Sigmoid colon (tissue), 7 donors: Measurements from ENCODE around the gene NOL4L. TPM values are rescaled to one million over a fixed set of nuclear protein-coding genes. Genes with fewer than 3 reads are reported as not detected.

Experiments used
- DNase-seq: peaks from one replicate; pipeline ENCODE4 v3.0.0-alpha.2; 2019
- H3K27ac ChIP-seq, 4 donors: fragments of 200-600 bp; sonication (generic); one replicate each; pipeline ENCODE4 v1.5.1; 2016 to 2019; ENCODE audit warnings: mild to moderate bottlenecking in 1 of 4
- H3K27me3 ChIP-seq, 3 donors: fragments of 200-600 bp; sonication (generic); one replicate each; pipeline ENCODE4 v1.5.1; 2019; ENCODE audit warnings: mild to moderate bottlenecking in 1 of 3
- H3K36me3 ChIP-seq, 4 donors: fragments of 200-600 bp; sonication (generic); one replicate each; pipeline ENCODE4 v1.5.1; 2016 to 2019
- H3K4me1 ChIP-seq, 4 donors: fragments of 200-600 bp; sonication (generic); one replicate each; pipeline ENCODE4 v1.5.1; 2017 to 2019
- H3K4me3 ChIP-seq, 4 donors: fragments of 200-600 bp; sonication (generic); one replicate each; pipeline ENCODE4 v1.5.1; 2017 to 2019; ENCODE audit warnings: mild to moderate bottlenecking in 2 of 4, moderate library complexity in 1 of 4
- H3K9me3 ChIP-seq, 4 donors: fragments of 200-600 bp in 3 of 4; sonication (generic) in 3 of 4; one replicate each; pipeline versions ENCODE4 v1.5.1 to v1.6.1; 2013 to 2019
- CTCF ChIP-seq, 4 experiments: fragments of 450-650 bp in 3 of 4; fragments of 200-600 bp in 1 of 4; IDR thresholded peaks; one replicate each; pipeline ENCODE4 v1.5.1; 2016 to 2019; ENCODE audit warnings: antibody characterized with exemption in 4 of 4, mild to moderate bottlenecking in 3 of 4, moderate library complexity in 2 of 4
- EP300 ChIP-seq, 4 donors: sonication (generic); formaldehyde crosslinking; IDR thresholded peaks; one replicate each; pipeline ENCODE4 v1.6.1; 2017; ENCODE audit warnings: antibody characterized with exemption in 4 of 4
- POLR2A ChIP-seq, 2 donors: fragments of 450-650 bp; IDR thresholded peaks; one replicate each; pipeline ENCODE4 v1.6.1; 2016; ENCODE audit warnings: antibody characterized with exemption in 2 of 2, mild to moderate bottlenecking in 2 of 2, moderate library complexity in 2 of 2
- POLR2AphosphoS5 ChIP-seq, 4 donors: sonication (generic); formaldehyde crosslinking; IDR thresholded peaks; one replicate each; pipeline ENCODE4 v1.6.1; 2017; ENCODE audit warnings: antibody characterized with exemption in 4 of 4
- WGBS, 2 donors: extraction: QIAGEN DNeasy Blood & Tissue Kit; methylation state at CpG; one replicate each; pipeline ENCODE4 v1.1.7; 2013; 5-methylcytosine and 5-hydroxymethylcytosine counted together
- intact Hi-C: fragments of 100-400 bp; cut with DNase I; formaldehyde crosslinking; loops from one replicate; pipeline ENCODE4 v1.15.1; 2023
- polyA plus RNA-seq, 3 donors: library from polyadenylated mRNA; stranded (reverse); fragments of 200-250 nt; gene quantifications; one replicate each; pipeline ENCODE4 v1.2.3, GENCODE V29; 2013
- total RNA-seq, 4 donors: library from RNA; depleted of rRNA; stranded (reverse); fragments of >200 nt; gene quantifications; one replicate each; pipeline ENCODE4 v1.1.0, GENCODE V29; 2016
- donor health status: healthy with polysubstance abuse.
- donor health status: Bipolar disorder and iron deficiency.
- donor health status: healthy.

The NOL4L gene
- total and polyA plus RNA-seq, 7 donors = 9.2 to 34.7 (median 16.8) TPM

GRCh38 chr20:32483351-32484224, 101.5 kb downstream of the NOL4L start:
- Histone ChIP-seq H3K4me3 (peak overlapping the region; percentile 74 to 97 (median 96)), H3K36me3 (no peaks in the 10 kb centered on the region), H3K4me1 (peaks cover 0 to 55% (median 44%) of the 10 kb centered on the region in 4 donors), H3K27ac (peak overlapping the region; percentile 85 to 97 (median 94)), H3K27me3 (no peaks in the 10 kb centered on the region), H3K9me3 (no peaks in the 10 kb centered on the region)
- intact Hi-C loops = loop anchor here (1.0 to 5.0 kb wide), 4 partner anchors 19 to 277 kb away; partner anchors contain the start of genes ASXL1, KIF3B, PLAGL2 and POFUT1
- WGBS, 2 donors = 1 to 2% methylated on average over 71 to 77 of the region's 79 CpGs
- TF ChIP-seq EP300 (IDR thresholded peaks at IDR 0.05) (no peak), POLR2A (IDR thresholded peaks at IDR 0.05) (peak; percentile 22 to 24), CTCF (IDR thresholded peaks at IDR 0.05) (no peak), POLR2AphosphoS5 (IDR thresholded peaks at IDR 0.05) (peak in 3 of 4 donors; percentile 32 to 82 (median 76))
- DNase-seq = peak; percentile 86

- Histone ChIP-seq H3K27ac (peak overlapping the region; percentile 85 to 97 (median 94)), H3K9me3 (no peaks in the 10 kb centered on the region), H3K4me3 (peak overlapping the region; percentile 74 to 97 (median 96)), H3K36me3 (no peaks in the 10 kb centered on the region), H3K4me1 (peaks cover 0 to 65% (median 52%) of the 10 kb centered on the region in 4 donors), H3K27me3 (no peaks in the 10 kb centered on the region)
- peak in 1 of 4 donors; percentile 9 for TF ChIP-seq POLR2AphosphoS5 (IDR thresholded peaks at IDR 0.05)
- no peak for TF ChIP-seq EP300 (IDR thresholded peaks at IDR 0.05)
- peak; percentile 76 for DNase-seq
- WGBS, 2 donors = 1 to 2% methylated on average over 82 of the region's 82 CpGs
- intact Hi-C loops = loop anchor here (2.0 to 5.0 kb wide), 2 partner anchors 18 to 205 kb away; partner anchors contain the start of gene KIF3B
These were observed 102.5 kb downstream of the NOL4L start for GRCh38 chr20:32482442-32483261.

GRCh38 chr20:32482143-32482441, 103.0 kb downstream of the NOL4L start:
- WGBS, 2 donors = 7 to 11% methylated on average over 9 of the region's 9 CpGs
- Histone ChIP-seq H3K27ac (peak overlapping the region; percentile 85 to 97 (median 94)), H3K4me1 (peaks cover 0 to 70% (median 57%) of the 10 kb centered on the region in 4 donors), H3K9me3 (no peaks in the 10 kb centered on the region), H3K36me3 (no peaks in the 10 kb centered on the region), H3K27me3 (no peaks in the 10 kb centered on the region), H3K4me3 (peak overlapping the region; percentile 74 to 97 (median 96))
- TF ChIP-seq POLR2AphosphoS5 (IDR thresholded peaks at IDR 0.05) (no peak), CTCF (IDR thresholded peaks at IDR 0.05) (no peak), POLR2A (IDR thresholded peaks at IDR 0.05) (no peak), EP300 (IDR thresholded peaks at IDR 0.05) (no peak)
- intact Hi-C loops = loop anchor here (2.0 to 5.0 kb wide), 2 partner anchors 17 to 205 kb away; partner anchors contain the start of gene KIF3B
- DNase-seq = no peak

- Histone ChIP-seq H3K36me3 (no peaks in the 10 kb centered on the region), H3K4me3 (peak overlapping the region in 3 of 4 donors; percentile 94 to 97 (median 97)), H3K27me3 (no peaks in the 10 kb centered on the region), H3K9me3 (no peaks in the 10 kb centered on the region), H3K27ac (peak overlapping the region; percentile 85 to 97 (median 94)), H3K4me1 (peaks cover 0 to 76% (median 63%) of the 10 kb centered on the region in 4 donors)
- TF ChIP-seq EP300 (IDR thresholded peaks at IDR 0.05) (no peak), POLR2AphosphoS5 (IDR thresholded peaks at IDR 0.05) (peak in 2 of 4 donors; percentile 31 to 34), CTCF (IDR thresholded peaks at IDR 0.05) (no peak), POLR2A (IDR thresholded peaks at IDR 0.05) (no peak)
- intact Hi-C loops = loop anchor here (2.0 to 5.0 kb wide), 2 partner anchors 17 to 204 kb away; partner anchors contain the start of gene KIF3B
- 15 to 40% methylated on average over 13 of the region's 13 CpGs for WGBS, 2 donors
- peak; percentile 76 for DNase-seq
These were observed 103.6 kb downstream of the NOL4L start for GRCh38 chr20:32481311-32482142.
